Cerebellar cortex (tissue), 1 donor: Measurements from ENCODE around the gene LSM14A.
"Not testable (repeated sequence)": the region's sequence is repeated elsewhere in the genome, so short reads cannot be mapped to it uniquely, and the experiment has no call there.

ENCODE experiments used
- DNase-seq: peaks from one replicate; pipeline ENCODE4 v3.0.0-alpha.2; 2015; ENCODE audit warnings: low spot score

Gene LSM14A

DNA sequence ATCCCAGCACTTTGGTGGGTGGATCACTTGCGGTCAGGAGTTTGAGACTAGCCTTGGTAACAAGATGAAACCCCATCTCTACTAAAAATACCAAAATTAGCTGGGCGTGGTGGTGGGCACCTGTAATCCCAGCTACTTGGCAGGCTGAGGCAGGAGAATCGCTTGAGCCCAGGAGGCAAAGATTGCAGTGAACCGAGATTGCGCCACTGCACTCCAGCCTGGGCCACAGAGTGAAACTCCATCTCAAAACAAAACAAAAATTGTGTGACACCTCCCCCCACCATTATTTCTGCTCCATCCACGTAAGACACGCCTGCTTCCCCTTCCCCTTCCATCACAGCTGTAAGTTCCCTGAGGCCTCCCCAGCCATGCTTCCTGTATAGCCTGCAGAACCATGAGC, 13.3 kb upstream of the LSM14A start:
- not testable (repeated sequence) for DNase-seq

DNA sequence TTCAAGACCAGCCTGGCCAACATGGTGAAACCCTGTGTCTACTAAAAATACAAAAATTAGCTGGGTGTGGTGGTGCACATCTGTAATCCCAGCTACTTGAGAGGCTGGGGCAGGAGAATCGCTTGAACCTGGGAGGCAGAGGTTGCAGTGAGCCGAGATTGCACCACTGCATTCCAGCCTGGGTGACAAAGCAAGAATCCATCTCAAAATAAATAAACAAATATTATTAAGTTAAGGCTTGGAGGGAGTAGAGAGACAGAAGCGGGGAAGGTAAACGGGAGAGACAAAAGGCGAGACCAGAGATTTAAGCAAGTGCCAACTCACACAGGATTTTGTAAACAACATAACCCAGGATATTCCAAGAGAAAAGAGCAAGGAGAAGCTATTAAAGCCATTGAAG, 12.8 kb upstream of the LSM14A start:
- not testable (repeated sequence) for DNase-seq

DNA sequence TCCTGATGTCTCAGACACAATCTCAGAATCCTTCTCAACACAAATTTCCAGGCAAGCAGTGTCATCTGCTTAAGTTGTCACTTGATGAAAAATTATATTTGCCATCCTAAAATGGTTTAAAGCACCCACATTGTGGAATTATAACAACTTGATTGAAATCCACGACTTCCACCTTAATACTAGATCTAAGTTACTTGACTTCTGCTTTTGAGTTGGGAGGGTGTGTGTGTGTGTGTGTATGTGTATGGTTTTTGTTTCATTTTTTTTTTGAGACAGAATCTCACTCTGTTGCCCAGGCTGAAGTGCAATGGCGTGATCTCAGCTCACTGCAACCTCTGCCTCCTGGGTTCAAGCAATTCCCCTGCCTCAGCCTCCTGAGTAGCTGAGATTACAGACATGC, 10.4 kb upstream of the LSM14A start:
- DNase-seq, result not testable (repeated sequence)

DNA sequence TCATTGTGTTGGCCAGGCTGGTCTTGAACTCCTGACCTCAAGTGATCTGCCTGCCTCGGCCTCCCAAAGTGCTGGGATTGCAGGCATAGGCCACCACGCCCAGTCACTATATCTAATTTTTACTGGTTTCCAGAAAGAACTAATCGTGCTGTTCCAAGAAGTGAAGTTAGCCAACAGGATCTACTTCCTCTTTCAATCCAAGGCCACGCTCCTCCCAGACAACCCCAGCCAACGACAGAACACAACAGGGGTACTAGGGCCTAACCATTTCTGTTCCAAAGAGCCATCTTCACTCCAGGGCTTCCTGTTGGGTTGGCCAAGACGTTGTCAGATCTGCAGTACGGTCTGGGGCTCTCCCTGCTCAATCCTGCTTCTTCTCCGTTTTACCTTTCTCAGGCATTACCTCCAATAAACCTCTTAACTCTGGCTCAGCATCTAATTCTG, 7.0 kb upstream of the LSM14A start:
- DNase-seq, result no peak

DNA sequence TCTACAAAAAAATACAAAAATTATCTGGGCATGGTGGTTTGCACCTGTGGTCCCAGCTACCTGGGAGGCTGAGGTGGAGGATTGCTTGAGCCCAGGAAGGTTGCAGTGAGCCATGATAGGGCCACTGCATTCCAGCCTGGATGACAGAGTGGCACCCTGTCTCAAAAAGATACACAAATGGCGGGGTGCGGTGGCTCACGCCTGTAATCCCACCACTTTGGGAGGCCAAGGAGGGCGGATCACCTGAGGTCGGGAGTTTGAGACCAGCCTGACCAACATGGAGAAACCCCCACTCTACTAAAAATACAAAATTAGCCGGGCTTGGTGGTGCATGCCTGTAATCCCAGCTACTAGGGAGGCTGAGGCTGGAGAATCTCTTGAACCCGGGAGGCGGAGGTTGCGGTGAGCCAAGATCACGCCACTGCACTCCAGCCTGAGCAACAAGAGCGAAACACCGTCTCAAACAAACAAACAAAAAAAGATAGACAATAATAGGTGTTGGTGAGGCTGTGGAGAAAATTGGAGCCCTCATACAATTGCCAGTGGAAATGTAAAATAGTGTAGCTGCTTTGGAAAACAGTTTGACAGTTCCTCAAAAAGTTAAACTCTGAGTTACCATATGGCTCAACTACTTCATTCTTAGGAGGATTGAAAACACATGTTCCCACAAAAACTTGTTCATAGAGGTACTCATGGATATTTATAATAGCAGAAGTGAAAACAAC, 2.7 kb upstream of the LSM14A start:
- DNase-seq, result not testable (repeated sequence)

DNA sequence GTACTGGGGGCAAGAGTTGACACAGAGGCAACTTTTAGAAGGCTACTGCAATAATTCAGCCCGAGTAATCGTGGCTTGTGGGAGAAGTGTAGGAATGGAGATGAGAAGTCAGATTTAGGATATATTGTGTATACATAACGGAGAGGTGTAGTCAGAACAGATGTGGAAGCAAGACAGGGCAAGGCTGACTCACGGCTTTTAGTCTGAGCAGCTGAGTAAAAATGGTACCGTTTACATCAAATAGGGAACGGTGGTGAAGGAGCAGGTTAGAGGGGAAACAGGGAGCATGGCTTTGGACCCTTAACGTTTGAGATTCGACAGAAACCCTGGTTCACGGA, 796 bp upstream of the LSM14A start:
- no peak for DNase-seq

DNA sequence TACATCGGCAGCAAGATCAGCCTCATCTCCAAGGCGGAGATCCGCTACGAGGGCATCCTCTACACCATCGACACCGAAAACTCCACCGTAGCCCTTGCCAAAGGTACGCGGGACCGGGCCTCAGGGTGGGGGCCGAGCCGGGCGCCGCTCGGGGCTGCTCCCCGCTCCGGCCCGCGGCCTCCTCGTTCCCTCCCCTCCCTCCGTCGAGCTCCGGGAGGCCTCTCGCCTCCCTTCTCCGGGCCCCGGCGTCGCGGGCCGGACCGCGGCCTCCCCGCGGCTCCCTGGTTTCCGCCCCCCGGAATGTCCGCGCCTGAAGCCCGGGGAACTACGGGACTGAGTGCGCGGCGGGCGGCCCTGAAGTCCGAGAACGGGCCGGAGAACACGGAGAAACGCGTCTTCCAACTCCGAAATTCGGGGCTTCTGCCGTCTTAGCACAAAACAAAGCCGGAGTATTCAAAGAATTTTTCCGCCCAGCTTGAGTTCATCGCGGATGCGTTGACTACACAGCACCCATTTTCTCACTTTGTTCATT, 423 bp downstream of the LSM14A start:
- no peak for DNase-seq

DNA sequence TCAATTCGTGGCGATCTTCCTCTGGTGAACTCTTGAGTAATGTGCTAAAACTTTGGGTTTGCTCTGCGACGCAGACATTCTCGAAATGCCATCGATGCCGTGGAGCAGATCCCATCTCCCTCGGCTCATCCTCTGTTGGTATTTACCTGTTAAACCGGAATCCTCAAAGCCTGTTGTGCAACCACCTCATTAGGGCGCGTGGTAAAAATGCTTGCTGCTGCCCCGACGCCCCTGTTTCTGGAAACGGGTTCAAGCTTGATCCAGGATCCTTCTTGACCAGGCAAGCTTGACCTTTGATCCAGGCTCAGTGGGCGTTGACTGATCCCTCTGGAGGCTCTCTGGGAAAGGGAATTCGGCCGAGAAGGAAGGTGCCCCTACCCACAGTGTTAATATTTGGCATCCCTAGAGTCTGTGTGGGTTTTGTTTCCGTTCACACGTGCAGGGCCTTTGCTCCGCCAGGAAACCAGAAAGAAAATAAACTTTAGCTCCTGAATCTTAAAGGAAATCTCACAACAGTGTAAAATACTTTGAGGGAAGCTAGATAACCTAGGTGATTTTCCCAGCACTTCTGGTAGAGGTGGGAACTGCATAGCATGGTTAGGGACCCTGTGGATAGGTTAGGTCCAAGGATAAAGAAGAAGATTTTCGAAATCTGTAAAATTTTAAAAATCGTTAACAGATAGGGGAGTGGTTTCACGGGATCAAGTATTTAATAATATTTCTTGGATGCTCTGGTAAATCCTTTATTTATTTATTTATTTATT, 1.1 kb downstream of the LSM14A start:
- DNase-seq, result peak; percentile 39

DNA sequence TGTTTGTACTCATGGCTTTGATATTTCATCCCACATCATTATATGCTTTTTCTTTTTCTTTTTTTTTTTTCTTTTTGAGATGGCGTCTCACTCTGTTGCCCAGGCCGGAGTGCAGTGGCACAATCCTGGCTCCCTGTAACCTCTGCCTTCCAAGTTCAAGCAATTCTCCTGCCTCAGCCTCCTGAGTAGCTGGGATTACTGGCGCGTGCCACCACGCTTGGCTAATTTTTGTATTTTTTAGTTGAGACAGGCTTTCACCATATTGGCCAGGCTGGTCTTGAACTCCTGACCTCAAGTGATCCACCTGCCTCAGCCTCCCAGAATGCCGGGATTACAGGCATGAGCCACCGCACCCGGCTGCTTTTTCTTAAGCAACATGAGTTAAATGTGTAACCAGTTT, 2.9 kb downstream of the LSM14A start:
- not testable (repeated sequence) for DNase-seq

DNA sequence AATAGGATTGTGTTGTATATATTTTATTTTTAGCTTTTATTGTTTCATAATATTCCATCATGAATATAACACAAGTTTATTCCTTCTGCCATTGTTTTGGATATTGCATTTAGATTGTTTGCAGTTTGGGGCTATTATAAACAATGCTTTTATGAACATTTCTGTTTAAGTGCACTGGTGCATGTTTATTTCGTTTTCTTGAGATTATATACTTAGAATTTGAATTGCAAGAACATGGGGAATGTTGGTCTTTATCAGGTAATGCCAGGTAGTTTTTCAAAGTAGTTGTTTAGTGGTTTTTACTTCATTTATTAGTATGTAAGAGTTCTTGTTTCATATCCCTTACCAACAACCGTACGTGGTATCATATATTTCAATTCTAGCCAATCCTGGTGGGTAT, 4.3 kb downstream of the LSM14A start:
- DNase-seq, result no peak

DNA sequence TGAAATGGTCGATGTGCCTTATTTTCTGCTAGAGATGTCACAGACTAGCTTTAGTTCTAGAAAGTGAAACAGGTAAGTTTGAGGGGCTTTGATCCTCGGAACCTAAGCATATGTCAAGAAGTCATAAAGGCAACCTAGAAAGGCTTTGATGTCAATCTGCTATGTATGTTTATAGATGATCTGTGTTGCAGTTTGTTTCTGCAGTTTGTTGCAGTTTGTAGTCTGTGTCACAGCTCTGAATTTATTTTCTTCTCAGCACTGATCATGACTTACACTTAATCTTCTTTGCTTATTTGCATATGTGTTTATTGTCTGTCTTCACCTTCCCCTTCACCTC, 5.9 kb downstream of the LSM14A start:
- no peak for DNase-seq

DNA sequence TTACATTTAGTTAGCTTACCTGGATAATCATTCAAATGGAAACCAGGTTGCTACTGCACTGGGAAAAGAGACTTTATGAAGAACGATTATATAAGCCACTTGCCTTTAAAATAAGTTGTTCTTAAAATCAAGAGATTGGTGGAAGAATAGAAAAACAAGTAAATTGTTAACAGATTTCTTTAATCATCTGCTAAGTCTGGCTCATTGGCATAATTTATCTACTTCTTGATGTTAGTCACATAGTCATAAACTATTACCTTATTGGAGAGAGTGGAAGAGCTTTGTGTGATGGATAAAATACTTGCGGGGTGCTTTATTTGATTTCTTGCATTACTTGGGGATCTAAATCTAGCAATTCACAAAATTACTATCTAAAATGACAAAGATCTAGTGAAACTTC, 6.8 kb downstream of the LSM14A start:
- DNase-seq, result no peak

DNA sequence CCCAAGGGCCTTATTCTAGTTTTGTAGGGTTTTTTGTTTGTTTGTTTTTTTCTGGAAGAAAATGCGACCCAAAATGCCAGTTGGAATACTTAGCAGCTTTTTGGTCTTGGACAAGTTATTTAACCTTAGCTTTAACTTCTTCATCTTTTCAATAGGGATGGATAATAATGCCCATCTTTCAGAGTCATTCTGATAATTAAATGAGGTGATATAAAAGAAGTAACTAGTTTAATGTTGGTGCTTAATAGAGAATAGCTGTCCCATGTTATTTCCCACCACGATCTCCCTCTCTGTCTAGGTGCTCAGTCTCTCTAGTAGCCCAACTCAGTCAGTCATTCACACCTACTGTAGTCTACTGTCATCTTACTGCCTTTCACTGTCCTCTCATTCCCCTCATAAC, 8.0 kb downstream of the LSM14A start:
- no peak for DNase-seq

DNA sequence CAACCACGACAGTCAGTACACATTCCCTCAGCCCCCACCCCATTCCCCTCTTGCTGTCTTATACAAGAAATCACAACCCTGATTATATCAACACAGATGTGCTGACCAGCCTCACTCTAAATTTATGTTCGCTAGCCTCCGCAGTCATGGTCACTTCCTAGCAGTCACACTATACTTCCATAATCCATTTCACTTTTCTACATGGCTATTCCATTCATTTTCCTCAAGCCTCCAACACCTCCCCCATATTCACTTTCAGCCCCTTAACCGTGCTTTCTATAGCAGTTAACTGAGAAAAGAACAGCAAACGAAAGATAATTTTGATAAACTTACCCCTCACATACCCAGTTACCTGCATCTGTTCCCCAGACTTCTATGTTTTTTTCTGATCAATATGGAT, 8.4 kb downstream of the LSM14A start:
- no peak for DNase-seq

DNA sequence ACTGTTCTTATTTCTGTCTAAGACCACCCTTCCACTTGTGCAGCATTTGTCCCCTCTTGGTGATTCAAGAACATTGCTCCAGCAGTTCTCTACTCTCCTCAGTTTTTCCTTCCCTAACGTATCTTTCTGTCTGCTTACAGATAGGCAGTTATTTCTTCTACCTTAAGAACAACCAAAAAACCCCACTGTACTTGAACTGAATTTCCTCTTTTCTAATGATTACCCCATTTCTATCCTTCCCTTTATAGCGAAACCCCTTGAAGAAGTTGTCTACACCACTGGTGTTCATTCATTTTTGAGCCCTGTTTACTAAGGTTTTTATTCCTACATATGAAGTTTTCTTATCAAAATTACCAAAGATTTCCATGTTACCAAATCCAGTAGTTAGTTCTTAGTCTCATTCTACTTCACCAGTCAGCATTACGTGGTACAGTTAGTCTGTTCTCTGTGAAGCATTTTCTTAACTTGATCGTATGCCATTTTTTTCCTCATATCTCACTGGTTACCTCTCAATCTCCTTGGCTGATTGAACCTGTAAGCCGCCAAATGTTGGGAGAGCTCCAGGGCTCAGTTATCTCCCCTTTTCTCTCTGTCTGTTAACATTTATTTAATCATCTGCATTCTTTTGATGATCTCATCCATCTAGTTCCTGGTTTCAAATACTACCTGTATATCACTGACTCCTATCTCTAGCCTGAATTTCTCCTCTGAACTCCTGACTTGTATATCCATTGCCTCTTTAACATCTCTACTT, 9.0 kb downstream of the LSM14A start:
- no peak for DNase-seq

DNA sequence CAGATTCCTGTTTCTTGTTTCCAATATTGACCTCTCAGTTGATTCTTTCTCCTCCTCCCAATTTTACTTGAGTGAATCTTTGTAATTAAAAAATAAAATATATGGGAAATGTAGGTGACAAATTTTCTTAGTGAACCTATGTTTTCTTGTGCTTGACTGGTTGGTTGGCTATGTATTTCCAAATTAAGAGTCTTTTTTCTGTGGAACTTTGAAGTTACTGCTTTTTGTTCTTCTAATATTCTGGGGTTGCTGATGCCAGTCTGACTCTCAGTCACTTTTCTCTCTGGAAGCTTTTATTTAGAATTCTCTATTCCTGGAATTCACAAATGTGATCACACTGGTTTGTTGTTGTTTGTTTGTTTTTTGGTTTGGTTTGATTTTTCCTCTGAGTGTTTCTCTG, 9.8 kb downstream of the LSM14A start:
- DNase-seq, result no peak

DNA sequence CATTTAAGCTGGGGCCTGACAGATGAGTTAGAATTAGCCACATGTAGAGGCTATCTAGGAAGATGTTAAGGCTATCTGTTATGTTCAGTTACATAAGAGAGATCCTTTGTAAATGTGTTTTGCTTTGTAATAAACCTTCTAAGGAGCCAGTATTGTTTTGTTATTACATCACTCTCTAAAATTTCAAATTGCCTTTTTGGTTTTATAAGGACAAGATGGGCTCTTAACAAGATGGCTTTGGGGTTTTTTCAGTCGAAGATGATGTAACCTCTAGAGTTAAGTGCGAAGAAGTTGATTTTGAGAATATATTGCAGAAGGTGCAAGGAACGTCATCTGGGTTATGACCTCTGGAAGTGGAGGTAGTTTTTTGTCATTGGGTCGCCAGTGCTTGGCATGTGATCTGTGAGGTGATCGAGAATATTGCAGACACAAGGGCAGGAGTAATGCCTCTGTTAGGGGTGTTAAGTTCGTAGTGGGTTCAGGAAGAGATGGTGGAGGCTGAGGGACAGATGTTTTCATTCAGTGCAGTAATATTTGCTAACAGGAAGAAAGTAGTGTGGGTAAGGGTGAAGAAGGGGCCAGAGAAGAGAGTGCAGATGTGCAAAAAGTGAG, 12.7 kb downstream of the LSM14A start:
- no peak for DNase-seq

DNA sequence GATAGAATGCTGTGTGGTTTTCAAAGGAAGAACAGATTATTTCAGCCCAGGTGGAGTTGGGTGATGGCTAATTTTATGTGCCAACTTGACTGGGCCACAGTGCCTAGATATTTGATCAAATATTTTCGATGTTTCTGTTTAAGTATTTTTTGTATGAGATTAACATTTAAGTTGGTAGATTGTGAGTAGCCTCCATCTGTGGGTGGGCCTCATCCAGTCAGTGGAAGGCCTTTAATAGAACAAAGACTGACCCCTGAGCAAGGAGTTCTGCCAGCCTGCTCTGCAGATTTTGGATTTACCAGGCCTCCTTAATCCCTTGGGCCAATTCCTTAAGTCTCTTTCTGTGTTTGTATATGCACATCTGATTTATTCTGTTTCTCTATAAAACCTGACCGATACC, 13.9 kb downstream of the LSM14A start:
- no peak for DNase-seq

DNA sequence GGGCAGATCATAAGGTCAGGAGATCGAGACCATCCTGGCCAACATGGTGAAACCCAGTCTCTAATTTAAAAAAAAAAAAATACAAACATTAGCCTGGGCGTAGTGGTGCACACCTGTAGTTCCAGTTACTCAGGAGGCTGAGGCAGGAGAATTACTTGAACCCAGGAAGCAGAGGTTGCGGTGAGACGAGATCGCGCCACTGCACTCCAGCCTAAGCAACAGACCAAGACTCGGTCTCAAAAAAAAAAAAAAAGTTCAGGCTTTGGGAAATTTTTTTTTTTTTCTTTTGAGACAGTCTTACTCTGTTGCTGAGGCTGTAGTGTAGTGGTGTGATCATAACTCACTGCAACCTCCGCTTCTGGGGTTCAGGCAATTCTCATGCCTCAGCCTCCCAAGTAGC, 14.7 kb downstream of the LSM14A start:
- DNase-seq, result no peak

DNA sequence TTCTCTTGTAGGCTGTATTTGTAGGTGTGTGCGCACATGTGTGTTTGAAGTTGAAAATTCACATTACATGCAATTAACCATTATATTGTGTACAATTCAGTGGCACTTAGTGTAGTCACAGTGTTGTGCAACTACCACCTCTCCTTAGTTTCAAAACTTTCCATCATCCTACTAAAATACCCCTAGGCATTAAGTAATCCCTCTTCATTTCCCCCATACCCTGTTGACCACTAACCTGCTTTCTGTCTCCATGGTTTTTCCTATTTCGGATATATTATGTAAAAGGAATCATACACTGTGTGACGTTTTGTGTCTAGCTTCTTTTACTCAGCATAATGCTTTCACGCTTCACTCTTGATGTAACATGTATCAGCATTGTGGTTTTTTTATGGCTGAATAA, 16.1 kb downstream of the LSM14A start:
- DNase-seq, result no peak

DNA sequence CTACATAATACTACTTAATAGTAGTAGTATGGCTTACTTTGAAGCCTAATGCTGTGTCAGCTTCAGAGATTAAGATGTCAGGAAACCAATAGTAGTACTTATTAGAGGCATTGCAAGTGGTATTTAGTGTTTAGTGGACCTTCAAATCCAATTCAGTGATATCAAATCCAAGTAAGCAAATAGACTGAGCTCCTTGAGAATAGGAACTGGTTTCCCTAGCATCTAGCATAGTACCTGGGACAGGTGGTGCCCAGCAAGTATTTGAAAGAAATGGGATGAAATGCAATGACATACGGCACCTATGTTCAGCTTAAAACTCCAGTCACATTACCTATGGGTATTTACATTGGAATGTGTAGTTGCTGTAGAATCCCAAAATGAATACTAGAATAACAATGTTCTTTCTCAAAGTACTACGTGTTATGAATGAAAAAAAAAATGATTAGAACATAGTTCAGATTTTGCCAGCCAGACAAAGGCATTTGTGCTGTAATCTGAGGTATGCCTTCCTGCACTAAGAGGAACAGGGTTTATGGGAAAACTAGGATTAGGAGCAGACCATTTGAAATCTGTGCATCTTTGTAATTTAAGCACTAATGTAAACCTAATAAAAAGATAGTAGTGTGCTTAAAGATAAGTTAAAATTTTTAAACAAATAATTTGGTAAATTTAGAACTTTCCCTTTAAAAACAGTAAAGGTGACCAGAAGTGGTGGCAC, 17.1 kb downstream of the LSM14A start:
- DNase-seq, result peak; percentile 31

DNA sequence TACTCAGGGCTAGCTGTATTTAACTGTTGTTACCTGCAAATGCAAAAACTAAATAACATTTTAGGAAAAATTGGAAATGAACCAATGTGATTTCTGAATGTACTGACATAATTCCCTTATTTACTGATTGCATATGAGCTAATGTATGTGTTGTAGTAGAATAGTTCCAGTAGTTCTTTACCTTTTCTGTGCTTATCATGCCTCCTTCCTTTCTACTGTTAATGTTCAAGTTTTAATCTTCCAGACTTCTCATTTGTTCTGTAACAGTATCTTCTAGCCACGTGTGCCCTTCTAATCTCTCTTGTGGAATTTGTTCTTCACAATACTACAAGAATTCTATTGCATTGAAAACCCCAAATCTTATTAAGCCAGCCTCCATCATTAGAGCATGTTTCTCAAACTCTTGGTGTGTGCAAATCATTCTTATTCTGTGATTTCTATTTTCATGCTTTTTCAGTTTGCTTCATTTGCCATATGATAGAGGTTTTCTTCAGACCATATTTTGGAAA, 17.7 kb downstream of the LSM14A start:
- no peak for DNase-seq
